ENCODE results near the gene PRG3.
A peak's percentile ranks its signal among the peaks of the same experiment; 100 is the strongest.

The PRG3 gene

DNA sequence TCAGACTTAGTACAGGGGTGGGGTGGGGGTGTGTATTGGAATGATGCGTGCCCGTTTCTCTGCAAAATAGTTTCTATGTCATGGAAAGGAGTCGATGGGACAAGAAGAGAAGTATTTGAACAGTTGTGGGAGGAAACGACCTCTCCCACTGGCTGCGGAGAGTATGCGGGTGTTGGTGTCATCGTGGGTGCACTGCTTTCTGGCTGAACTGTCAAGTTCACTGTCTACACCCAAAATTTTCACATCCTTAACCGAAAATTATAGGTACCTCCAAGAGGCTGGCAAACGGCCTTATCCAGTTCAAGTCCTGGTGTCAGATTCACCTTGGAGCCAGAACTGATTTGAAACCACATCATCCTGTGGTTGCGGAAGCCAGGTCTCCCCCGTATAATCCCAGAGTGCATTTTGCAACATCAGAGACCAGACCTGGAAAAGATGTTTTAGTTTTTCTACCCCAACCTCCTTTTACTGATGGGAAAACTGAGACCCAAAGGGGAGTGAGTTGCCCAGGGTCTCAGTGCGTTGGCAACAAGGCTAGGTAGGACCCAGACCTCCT is 44.8 kb downstream of the PRG3 start:
- Histone ChIP-seq H3K9me3 (no peaks in the 10 kb centered on the region), H3K36me3 (peaks cover 18 to 23% (median 20%) of the 10 kb centered on the region in 3 donors), H3K4me1 (peaks cover 0 to 17% (median 16%) of the 10 kb centered on the region in 4 donors), H3K27me3 (peaks cover 0 to 16% of the 10 kb centered on the region in 2 donors), H3K4me3 (peak overlapping the region; percentile 83 to 95), H3K27ac (peak overlapping the region; percentile 90 to 94)
- no peak for DNase-seq
- TF ChIP-seq, protein P1, sequence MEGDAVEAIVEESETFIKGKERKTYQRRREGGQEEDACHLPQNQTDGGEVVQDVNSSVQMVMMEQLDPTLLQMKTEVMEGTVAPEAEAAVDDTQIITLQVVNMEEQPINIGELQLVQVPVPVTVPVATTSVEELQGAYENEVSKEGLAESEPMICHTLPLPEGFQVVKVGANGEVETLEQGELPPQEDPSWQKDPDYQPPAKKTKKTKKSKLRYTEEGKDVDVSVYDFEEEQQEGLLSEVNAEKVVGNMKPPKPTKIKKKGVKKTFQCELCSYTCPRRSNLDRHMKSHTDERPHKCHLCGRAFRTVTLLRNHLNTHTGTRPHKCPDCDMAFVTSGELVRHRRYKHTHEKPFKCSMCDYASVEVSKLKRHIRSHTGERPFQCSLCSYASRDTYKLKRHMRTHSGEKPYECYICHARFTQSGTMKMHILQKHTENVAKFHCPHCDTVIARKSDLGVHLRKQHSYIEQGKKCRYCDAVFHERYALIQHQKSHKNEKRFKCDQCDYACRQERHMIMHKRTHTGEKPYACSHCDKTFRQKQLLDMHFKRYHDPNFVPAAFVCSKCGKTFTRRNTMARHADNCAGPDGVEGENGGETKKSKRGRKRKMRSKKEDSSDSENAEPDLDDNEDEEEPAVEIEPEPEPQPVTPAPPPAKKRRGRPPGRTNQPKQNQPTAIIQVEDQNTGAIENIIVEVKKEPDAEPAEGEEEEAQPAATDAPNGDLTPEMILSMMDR (IDR thresholded peaks at IDR 0.05): no peak
- intact Hi-C loops (cut with DNase I; ENCODE audit: low total_unique reads): loop anchor here (5.0 kb wide), 1 partner anchor 326 kb away; no protein-coding TSS in a partner anchor

DNA sequence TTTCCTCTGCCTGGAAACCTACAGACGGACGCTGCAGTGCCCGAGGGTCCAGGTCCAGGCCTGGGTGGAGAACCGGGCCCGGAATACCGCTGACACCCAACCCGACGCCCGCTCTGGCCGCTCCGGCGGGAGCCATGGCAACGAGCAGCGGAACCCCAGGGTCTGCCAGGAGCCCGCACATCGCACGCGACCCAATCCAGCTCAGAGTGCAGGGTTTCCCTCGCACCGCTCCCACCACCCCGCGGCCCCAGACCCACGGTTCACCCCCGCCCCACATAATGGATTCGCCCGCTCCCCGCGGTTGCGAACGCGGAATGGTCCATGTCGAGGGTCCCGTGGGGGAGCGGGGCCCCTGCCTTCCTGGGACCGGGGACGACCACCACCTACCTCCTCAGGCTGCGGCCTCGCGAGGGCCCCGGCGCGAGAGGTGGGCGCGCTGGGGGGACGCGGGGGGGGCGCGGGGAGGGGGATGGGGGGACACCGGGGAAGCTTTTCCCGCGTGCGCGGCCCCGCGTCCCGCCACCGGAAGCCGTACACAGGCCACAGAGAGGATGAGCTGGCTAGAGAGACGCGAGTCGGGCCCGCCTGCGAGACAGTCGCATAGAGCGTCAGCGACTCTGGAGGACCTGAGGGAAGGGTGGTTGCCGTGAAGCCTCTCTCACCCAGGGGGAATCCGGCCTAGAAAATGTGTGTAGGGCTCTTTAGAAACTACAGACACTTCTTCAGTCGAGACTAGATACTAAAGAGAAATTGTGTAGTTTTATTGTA is 45.4 kb downstream of the PRG3 start, which contains the start of gene SSRP1:
Gene SSRP1 (minus strand): TSS at position 550 of the 768 bp plus-strand sequence. CDS start 771 bp downstream, outside the sequence.
- Histone ChIP-seq H3K27me3 (peaks cover 0 to 16% of the 10 kb centered on the region in 2 donors), H3K27ac (peak within 1 kb of the TSS; percentile 90 to 94), H3K9me3 (no peaks in the 10 kb centered on the region), H3K4me1 (peaks cover 0 to 17% (median 16%) of the 10 kb centered on the region in 4 donors), H3K4me3 (peak within 1 kb of the TSS; percentile 83 to 95), H3K36me3 (peaks cover 24 to 30% (median 27%) of the 10 kb centered on the region in 3 donors)
- DNase-seq: peak; percentile 88 to 92
- intact Hi-C loops (cut with DNase I; ENCODE audit: low total_unique reads): loop anchor here (5.0 kb wide), 1 partner anchor 327 kb away; no protein-coding TSS in a partner anchor
- TF ChIP-seq, protein P1 (IDR thresholded peaks at IDR 0.05): no peak

DNA sequence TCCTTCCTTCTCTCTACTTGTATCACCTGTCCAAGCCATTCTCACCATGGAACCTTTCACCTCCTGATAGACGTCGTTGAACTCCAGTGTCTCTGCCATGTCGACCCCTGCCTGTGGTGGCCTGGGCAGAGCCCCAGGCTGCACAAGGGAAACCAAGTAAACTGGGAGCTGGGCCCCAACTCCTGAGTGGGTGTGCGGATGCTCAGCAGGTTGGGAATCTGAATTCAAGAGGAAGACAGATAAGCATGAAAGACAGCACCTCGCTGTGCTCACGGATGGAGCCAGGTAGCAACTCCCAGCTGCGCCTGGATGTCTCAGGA is 46.0 kb downstream of the PRG3 start:
- peak overlapping the region; percentile 90 to 94 for H3K27ac ChIP-seq
- intact Hi-C loops (cut with DNase I; ENCODE audit: low total_unique reads): loop anchor here (5.0 kb wide), 1 partner anchor 327 kb away; no protein-coding TSS in a partner anchor
- TF ChIP-seq, protein P1 (IDR thresholded peaks at IDR 0.05): no peak
- no peak for DNase-seq
- H3K4me1 ChIP-seq: peaks cover 0 to 17% (median 16%) of the 10 kb centered on the region in 4 donors
- peak overlapping the region; percentile 83 to 95 for H3K4me3 ChIP-seq
- H3K36me3 ChIP-seq: peaks cover 29 to 35% (median 32%) of the 10 kb centered on the region in 3 donors
- H3K27me3 ChIP-seq: peaks cover 0 to 16% of the 10 kb centered on the region in 2 donors
- no peaks in the 10 kb centered on the region for H3K9me3 ChIP-seq

DNA sequence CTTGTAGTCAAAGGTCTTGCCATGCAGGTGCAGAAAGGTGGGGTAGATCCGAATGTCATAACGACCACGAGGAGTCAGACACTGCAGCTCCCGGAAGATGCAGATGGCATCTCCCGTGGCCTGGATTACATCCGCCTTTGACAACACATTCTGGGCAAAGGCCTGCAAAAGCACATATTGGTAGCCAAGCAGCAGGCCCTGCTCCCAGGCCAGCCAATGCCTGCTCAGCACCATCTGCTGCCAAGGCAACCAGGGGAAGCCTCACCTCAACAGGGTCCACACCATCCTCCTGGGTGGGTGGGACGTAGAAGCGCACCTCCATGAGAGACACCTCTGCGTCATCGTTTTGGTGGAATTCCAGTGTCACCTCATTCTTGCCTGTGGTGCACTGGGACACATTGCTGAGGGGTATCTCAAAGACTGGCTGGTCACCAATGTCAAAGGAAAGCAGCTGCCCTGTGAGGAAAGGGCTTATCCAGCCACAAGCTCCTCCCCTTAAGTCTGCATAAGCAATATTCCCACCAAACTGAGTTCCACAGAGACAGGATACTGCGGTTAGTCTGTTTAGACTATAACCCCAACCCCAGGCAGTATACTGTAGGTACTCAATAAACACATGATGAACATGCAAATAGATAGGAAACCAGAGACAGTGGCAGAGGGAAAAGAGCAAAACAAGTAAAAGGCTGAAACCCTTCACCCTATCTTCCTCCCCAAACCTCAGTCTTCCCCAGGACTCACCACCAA is 48.1 kb downstream of the PRG3 start:
- no peak for DNase-seq
- Histone ChIP-seq H3K27me3 (peaks cover 0 to 1% of the 10 kb centered on the region in 2 donors), H3K36me3 (peaks cover 39 to 56% (median 51%) of the 10 kb centered on the region in 3 donors), H3K4me1 (peaks cover 0 to 17% (median 16%) of the 10 kb centered on the region in 4 donors), H3K9me3 (no peaks in the 10 kb centered on the region), H3K4me3 (no peak overlapping the region), H3K27ac (no peak overlapping the region)
- TF ChIP-seq, protein P1 (IDR thresholded peaks at IDR 0.05): no peak
- intact Hi-C loops (cut with DNase I; ENCODE audit: low total_unique reads): no loop called here

DNA sequence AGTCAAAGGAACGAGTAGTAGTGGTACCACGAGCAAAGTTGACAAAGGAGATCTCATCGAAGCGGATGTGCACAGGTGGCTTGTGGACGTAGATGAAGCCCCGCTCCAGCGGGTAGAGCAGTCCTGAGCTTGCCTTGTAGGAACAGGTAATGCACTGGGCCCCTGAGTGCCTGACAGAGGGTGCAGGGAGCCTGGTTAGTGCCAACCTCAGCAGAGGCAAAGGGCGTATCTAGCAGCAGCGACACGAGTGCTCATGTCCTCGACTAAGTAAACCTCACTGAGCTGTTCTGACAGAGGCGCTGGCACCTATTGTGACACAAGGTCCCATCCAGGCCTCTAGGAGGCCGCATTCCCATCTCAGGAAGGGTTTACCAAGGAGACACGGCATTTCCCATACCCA is 49.2 kb downstream of the PRG3 start:
- Histone ChIP-seq H3K27me3 (no peaks in the 10 kb centered on the region), H3K4me1 (peaks cover 0 to 17% (median 16%) of the 10 kb centered on the region in 4 donors), H3K9me3 (no peaks in the 10 kb centered on the region), H3K36me3 (peaks cover 50 to 68% (median 62%) of the 10 kb centered on the region in 3 donors), H3K4me3 (no peak overlapping the region), H3K27ac (no peak overlapping the region)
- TF ChIP-seq, protein P1 (IDR thresholded peaks at IDR 0.05): no peak
- intact Hi-C loops (cut with DNase I; ENCODE audit: low total_unique reads): no loop called here
- DNase-seq: no peak
